ENCODE results near the gene FHIT.

- no peak for TF ChIP-seq YY1 (IDR thresholded peaks at IDR 0.05; ENCODE audit: insufficient read depth, insufficient read length)
- no peak for TF ChIP-seq ZNF274 (IDR thresholded peaks at IDR 0.05; ENCODE audit: low read depth, low read length)
- no peak for TF ChIP-seq SUZ12 (IDR thresholded peaks at IDR 0.05; ENCODE audit: extremely low read depth, insufficient read depth, insufficient read length)
Measured at GRCh38 chr3:60890226-60890625, 361.0 kb downstream of the FHIT start.
